ENCODE results near the gene SLC12A5. TPM values are rescaled to one million over a fixed set of nuclear protein-coding genes. Genes with fewer than 3 reads are reported as not detected.
A peak's percentile ranks its signal among the peaks of the same experiment; 100 is the strongest.
"Not testable (repeated sequence)": the region's sequence is repeated elsewhere in the genome, so short reads cannot be mapped to it uniquely, and the experiment has no call there.

SLC12A5 gene
- total RNA-seq, 4 donors from 2014 or later = not detected

- H3K27me3 ChIP-seq = peaks cover 71% of the 10 kb centered on the region
- in situ Hi-C loops (cut with MboI; ENCODE audit: low pct_ligation_motif_present in 1 of 4, low pct_unique_long_range_greater_than_20kb in 1 of 4, low sequenced_read_pairs in 3 of 4) (no loop called here), intact Hi-C loops (cut with DNase I; ENCODE audit: low total_unique reads) (no loop called here)
- H3K4me3 ChIP-seq = no peak overlapping the region
- H3K36me3 ChIP-seq = no peaks in the 10 kb centered on the region
- H3K27ac ChIP-seq = no peak overlapping the region
- WGBS, 2 donors (ENCODE audit: low coverage in 1 of 2) = 35 to 74% methylated on average over 11 to 46 of the region's 48 CpGs
- H3K9me3 ChIP-seq = no peaks in the 10 kb centered on the region
- no peaks in the 10 kb centered on the region for H3K4me1 ChIP-seq
- TF ChIP-seq POLR2A (IDR thresholded peaks at IDR 0.05) (no peak), EP300 (IDR thresholded peaks at IDR 0.05; ENCODE audit: low read depth) (no peak), POLR2AphosphoS5 (IDR thresholded peaks at IDR 0.05) (no peak), CTCF (IDR thresholded peaks at IDR 0.05) (no peak)
- peak; percentile 42 for DNase-seq
These were observed 70.7 kb downstream of the SLC12A5 start for GRCh38 chr20:46099491-46100287.

GRCh38 chr20:46100444-46100843, 71.4 kb downstream of the SLC12A5 start:
- H3K9me3 ChIP-seq; H3K36me3 ChIP-seq; H3K27ac ChIP-seq; H3K4me1 ChIP-seq; DNase-seq; intact Hi-C loops (cut with DNase I; ENCODE audit: low total_unique reads); H3K4me3 ChIP-seq; in situ Hi-C loops (cut with MboI; ENCODE audit: low pct_ligation_motif_present in 1 of 4, low pct_unique_long_range_greater_than_20kb in 1 of 4, low sequenced_read_pairs in 3 of 4): not testable (repeated sequence)
- 74% methylated on average over 3 to 7 of the region's 7 CpGs for WGBS, 2 donors (ENCODE audit: low coverage in 1 of 2)
- peaks cover 78% of the 10 kb centered on the region for H3K27me3 ChIP-seq

DNA sequence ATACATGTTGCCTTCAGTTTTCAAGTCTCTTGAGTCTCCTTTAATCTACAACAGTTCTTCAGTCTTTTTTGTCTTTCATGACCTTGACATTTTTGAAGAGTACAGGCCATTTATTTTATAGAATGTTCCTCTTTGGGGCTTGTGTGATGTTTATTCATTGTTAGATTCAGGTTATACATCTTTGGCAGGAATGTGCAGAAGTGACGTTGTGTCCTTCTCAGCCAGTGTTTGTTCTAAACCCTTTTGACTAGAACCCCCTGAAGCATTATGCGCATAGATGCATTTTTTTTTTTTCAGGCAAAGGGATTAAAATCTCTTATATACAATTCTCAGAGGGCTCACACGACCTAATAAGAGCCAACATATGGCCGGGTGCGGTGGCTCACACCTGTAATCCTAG, 72.0 kb downstream of the SLC12A5 start:
- TF ChIP-seq EP300 (IDR thresholded peaks at IDR 0.05; ENCODE audit: low read depth) (no peak), CTCF (IDR thresholded peaks at IDR 0.05) (no peak)
- Histone ChIP-seq H3K36me3 (no peaks in the 10 kb centered on the region), H3K4me3 (no peak overlapping the region), H3K9me3 (no peaks in the 10 kb centered on the region), H3K27me3 (peaks cover 84% of the 10 kb centered on the region), H3K4me1 (no peaks in the 10 kb centered on the region), H3K27ac (no peak overlapping the region)
- WGBS, 2 donors (ENCODE audit: low coverage in 1 of 2) = 54 to 56% methylated on average over 1 to 5 of the region's 5 CpGs
- in situ Hi-C loops (cut with MboI; ENCODE audit: low pct_ligation_motif_present in 1 of 4, low pct_unique_long_range_greater_than_20kb in 1 of 4, low sequenced_read_pairs in 3 of 4) (no loop called here), intact Hi-C loops (cut with DNase I; ENCODE audit: low total_unique reads) (no loop called here)
- DNase-seq = no peak

GRCh38 chr20:46101957-46102356, 72.9 kb downstream of the SLC12A5 start:
- in situ Hi-C loops (cut with MboI; ENCODE audit: low pct_ligation_motif_present in 1 of 4, low pct_unique_long_range_greater_than_20kb in 1 of 4, low sequenced_read_pairs in 3 of 4) (no loop called here), intact Hi-C loops (cut with DNase I; ENCODE audit: low total_unique reads) (no loop called here)
- Histone ChIP-seq H3K4me1 (no peaks in the 10 kb centered on the region), H3K36me3 (no peaks in the 10 kb centered on the region), H3K27ac (no peak overlapping the region), H3K9me3 (no peaks in the 10 kb centered on the region), H3K4me3 (no peak overlapping the region), H3K27me3 (peaks cover 90% of the 10 kb centered on the region)
- 78 to 86% methylated on average over 2 to 3 of the region's 3 CpGs for WGBS, 2 donors (ENCODE audit: low coverage in 1 of 2)
- no peak for TF ChIP-seq EP300 (IDR thresholded peaks at IDR 0.05; ENCODE audit: low read depth)
- no peak for TF ChIP-seq CTCF (IDR thresholded peaks at IDR 0.05)
- TF ChIP-seq POLR2A (IDR thresholded peaks at IDR 0.05) = no peak
- no peak for TF ChIP-seq POLR2AphosphoS5 (IDR thresholded peaks at IDR 0.05)
- DNase-seq = no peak

- Histone ChIP-seq H3K4me3 (no peak overlapping the region), H3K4me1 (no peaks in the 10 kb centered on the region), H3K27me3 (peaks cover 83% of the 10 kb centered on the region), H3K27ac (no peak overlapping the region), H3K9me3 (no peaks in the 10 kb centered on the region), H3K36me3 (no peaks in the 10 kb centered on the region)
- in situ Hi-C loops (cut with MboI; ENCODE audit: low pct_ligation_motif_present in 1 of 4, low pct_unique_long_range_greater_than_20kb in 1 of 4, low sequenced_read_pairs in 3 of 4) (no loop called here), intact Hi-C loops (cut with DNase I; ENCODE audit: low total_unique reads) (no loop called here)
- TF ChIP-seq EP300 (IDR thresholded peaks at IDR 0.05; ENCODE audit: low read depth) (no peak), POLR2AphosphoS5 (IDR thresholded peaks at IDR 0.05) (no peak), POLR2A (IDR thresholded peaks at IDR 0.05) (no peak), CTCF (IDR thresholded peaks at IDR 0.05) (no peak)
- WGBS, 2 donors (ENCODE audit: low coverage in 1 of 2) = 69 to 86% methylated on average over 3 of the region's 3 CpGs
- DNase-seq = no peak
These were observed 73.9 kb downstream of the SLC12A5 start for GRCh38 chr20:46102940-46103339.

Measured in transverse colon (tissue), 4 donors.